CD8-positive, alpha-beta memory T cell (primary cell): ENCODE data around the gene BPIFA1. TPM values are rescaled to one million over a fixed set of nuclear protein-coding genes. Genes with fewer than 3 reads are reported as not detected.

Source experiments
- CTCF ChIA-PET: fragments of 350-600 bp; sonication (Branson Sonifier 250); formaldehyde crosslinking; loops from one replicate; lab custom pipeline; 2021; ENCODE audit warnings: antibody characterized with exemption; lab: Charles Lee
- POLR2A ChIA-PET: fragments of 350-600 bp; sonication (Branson Sonifier 250); formaldehyde crosslinking; loops from one replicate; lab custom pipeline; 2021; ENCODE audit warnings: antibody characterized with exemption; lab: Charles Lee
- DNase-seq, 5 donors: peaks; one replicate each; pipeline versions ENCODE4 v3.0.0 to v3.0.0-alpha.2; 2020 to 2022; ENCODE audit warnings: mixed read lengths in 1 of 5
- H3K27ac ChIP-seq: one replicate; pipeline ENCODE4 v1.7.0; 2013; ENCODE audit warnings: low read depth, mild to moderate bottlenecking, low read length, moderate library complexity
- H3K27me3 ChIP-seq: 2 replicates; pipeline ENCODE4 v1.7.0; 2013; ENCODE audit warnings: low read length, mild to moderate bottlenecking; ENCODE audit not compliant: insufficient read depth, poor library complexity, severe bottlenecking
- H3K36me3 ChIP-seq: 2 replicates; pipeline ENCODE4 v1.7.0; 2013; ENCODE audit warnings: mild to moderate bottlenecking, low read length, moderate library complexity; ENCODE audit not compliant: insufficient read depth
- H3K4me1 ChIP-seq: 2 replicates; pipeline ENCODE4 v1.7.0; 2013; ENCODE audit warnings: mild to moderate bottlenecking, low read length, moderate library complexity; ENCODE audit not compliant: insufficient read depth
- H3K4me3 ChIP-seq: 2 replicates; pipeline ENCODE4 v1.7.0; 2013; ENCODE audit warnings: mild to moderate bottlenecking, low read length
- H3K9me3 ChIP-seq: 2 replicates; pipeline ENCODE4 v1.7.0; 2013; ENCODE audit warnings: mild to moderate bottlenecking, low read length
- H3K27ac Mint-ChIP-seq, 8 donors: one replicate each; pipeline ENCODE4 v1.8.0; 2020 to 2021; ENCODE audit warnings: mixed read lengths in 8 of 8, mild to moderate bottlenecking in 6 of 8, inconsistent platforms in 3 of 8, moderate library complexity in 3 of 8
- H3K27me3 Mint-ChIP-seq, 2 donors: one replicate each; pipeline ENCODE4 v1.8.0; 2020 to 2021; ENCODE audit warnings: mixed read lengths in 2 of 2, mild to moderate bottlenecking in 1 of 2, moderate library complexity in 1 of 2
- H3K36me3 Mint-ChIP-seq, 3 donors: one replicate each; pipeline ENCODE4 v1.8.0; 2020 to 2021; ENCODE audit warnings: mixed read lengths in 3 of 3, inconsistent platforms in 1 of 3, mild to moderate bottlenecking in 1 of 3
- H3K4me1 Mint-ChIP-seq, 3 donors: one replicate each; pipeline ENCODE4 v1.8.0; 2020 to 2021; ENCODE audit warnings: mixed read lengths in 3 of 3, inconsistent platforms in 1 of 3, mild to moderate bottlenecking in 1 of 3
- H3K4me3 Mint-ChIP-seq, 7 donors: one replicate each; pipeline ENCODE4 v1.8.0; 2020 to 2021; ENCODE audit warnings: mixed read lengths in 7 of 7, mild to moderate bottlenecking in 6 of 7, moderate library complexity in 4 of 7, inconsistent platforms in 2 of 7
- H3K9me3 Mint-ChIP-seq, 5 donors: one replicate each; pipeline ENCODE4 v1.8.0; 2020 to 2022; ENCODE audit warnings: mixed read lengths in 5 of 5, mild to moderate bottlenecking in 3 of 5, moderate library complexity in 2 of 5, inconsistent platforms in 1 of 5
- polyA plus RNA-seq: library from polyadenylated mRNA; unstranded; fragments of 300-500 nt; fragmentation: Illumina TruSeq; gene quantifications from one replicate; pipeline ENCODE4 v1.2.3, GENCODE V29; 2021
- total RNA-seq, 2 experiments: library from RNA; stranded (reverse); gene quantifications; one replicate each; pipeline ENCODE4 v1.2.3, GENCODE V29; 2021

Gene BPIFA1
- total and polyA plus RNA-seq, 3 experiments from 2014 or later: not detected

- no peak overlapping the region for H3K27ac ChIP-seq
- H3K9me3 Mint-ChIP-seq: no peaks in the 10 kb centered on the region
- H3K27me3 ChIP-seq: no peaks in the 10 kb centered on the region
- peaks cover 12 to 60% of the 10 kb centered on the region in 2 donors for H3K27me3 Mint-ChIP-seq
- CTCF ChIA-PET: no interaction called here
- no peak overlapping the region for H3K4me3 ChIP-seq
- H3K4me1 Mint-ChIP-seq: no peaks in the 10 kb centered on the region
- no peaks in the 10 kb centered on the region for H3K9me3 ChIP-seq
- no peaks in the 10 kb centered on the region for H3K36me3 ChIP-seq
- no peak overlapping the region for H3K4me3 Mint-ChIP-seq
- POLR2A ChIA-PET: no interaction called here
- H3K27ac Mint-ChIP-seq: no peak overlapping the region
- DNase-seq: no peak
- no peaks in the 10 kb centered on the region for H3K4me1 ChIP-seq
- H3K36me3 Mint-ChIP-seq: no peaks in the 10 kb centered on the region
Observed at GRCh38 chr20:33203444-33203843, 32.4 kb upstream of the BPIFA1 start.

GRCh38 chr20:33209789-33210188, 26.0 kb upstream of the BPIFA1 start:
- H3K4me1 ChIP-seq: no peaks in the 10 kb centered on the region
- CTCF ChIA-PET: no interaction called here
- POLR2A ChIA-PET: no interaction called here

GRCh38 chr20:33210371-33210770, 25.4 kb upstream of the BPIFA1 start:
- H3K36me3 Mint-ChIP-seq: peaks cover 0 to 3% (median 2%) of the 10 kb centered on the region in 3 donors
- H3K27me3 Mint-ChIP-seq: peaks cover 29 to 77% of the 10 kb centered on the region in 2 donors
- DNase-seq: no peak
- ChIA-PET CTCF (no interaction called here), POLR2A (no interaction called here)
- Histone ChIP-seq H3K36me3 (no peaks in the 10 kb centered on the region), H3K4me3 (no peak overlapping the region), H3K27me3 (no peaks in the 10 kb centered on the region), H3K27ac (no peak overlapping the region), H3K9me3 (no peaks in the 10 kb centered on the region), H3K4me1 (no peaks in the 10 kb centered on the region)
- no peak overlapping the region for H3K27ac Mint-ChIP-seq
- peaks cover 0 to 4% (median 0%) of the 10 kb centered on the region in 3 donors for H3K4me1 Mint-ChIP-seq
- no peak overlapping the region for H3K4me3 Mint-ChIP-seq
- no peaks in the 10 kb centered on the region for H3K9me3 Mint-ChIP-seq

More at GRCh38 chr20:33209789-33210188, 26.0 kb upstream of the BPIFA1 start:
- peaks cover 0 to 3% (median 2%) of the 10 kb centered on the region in 3 donors for H3K36me3 Mint-ChIP-seq
- Histone ChIP-seq H3K36me3 (no peaks in the 10 kb centered on the region), H3K27ac (no peak overlapping the region), H3K27me3 (no peaks in the 10 kb centered on the region), H3K4me3 (no peak overlapping the region), H3K9me3 (no peaks in the 10 kb centered on the region)
- DNase-seq: peak in 4 of 5 donors; percentile 2 to 54 (median 4)
- H3K27me3 Mint-ChIP-seq: peaks cover 28 to 72% of the 10 kb centered on the region in 2 donors
- peaks cover 0 to 4% (median 0%) of the 10 kb centered on the region in 3 donors for H3K4me1 Mint-ChIP-seq
- H3K4me3 Mint-ChIP-seq: peak overlapping the region in 1 of 7 donors; percentile 27
- no peak overlapping the region for H3K27ac Mint-ChIP-seq
- no peaks in the 10 kb centered on the region for H3K9me3 Mint-ChIP-seq

- Histone ChIP-seq H3K27me3 (no peaks in the 10 kb centered on the region), H3K9me3 (no peaks in the 10 kb centered on the region), H3K36me3 (no peaks in the 10 kb centered on the region), H3K4me1 (no peaks in the 10 kb centered on the region), H3K27ac (no peak overlapping the region), H3K4me3 (no peak overlapping the region)
- POLR2A ChIA-PET: no interaction called here
- Mint-ChIP-seq H3K36me3 (peaks cover 0 to 3% (median 2%) of the 10 kb centered on the region in 3 donors), H3K27ac (no peak overlapping the region), H3K27me3 (peaks cover 33 to 81% of the 10 kb centered on the region in 2 donors), H3K4me1 (peaks cover 0 to 4% (median 0%) of the 10 kb centered on the region in 3 donors), H3K4me3 (no peak overlapping the region), H3K9me3 (no peaks in the 10 kb centered on the region)
- CTCF ChIA-PET: interaction anchor here (0.9 to 2.1 kb wide), 2 partner anchors 27 to 310 kb away, joined by 3 to 8 read pairs; no protein-coding TSS in a partner anchor
- DNase-seq: peak in 2 of 5 donors; percentile 3 to 11
Observed at GRCh38 chr20:33211817-33212424, 23.9 kb upstream of the BPIFA1 start.

GRCh38 chr20:33217052-33217451, 18.7 kb upstream of the BPIFA1 start, which contains the start of gene BPIFA3:
Gene BPIFA3 (plus strand): TSS chr20:33217352. CDS start chr20:33217537, 185 bp downstream.
- no peaks in the 10 kb centered on the region for H3K36me3 ChIP-seq
- no peak for DNase-seq
- no peaks in the 10 kb centered on the region for H3K4me1 Mint-ChIP-seq
- no peak within 1 kb of the TSS for H3K27ac Mint-ChIP-seq
- H3K9me3 ChIP-seq: no peaks in the 10 kb centered on the region
- H3K4me1 ChIP-seq: no peaks in the 10 kb centered on the region
- H3K27me3 ChIP-seq: no peaks in the 10 kb centered on the region
- no peak within 1 kb of the TSS for H3K4me3 ChIP-seq
- H3K9me3 Mint-ChIP-seq: no peaks in the 10 kb centered on the region
- ChIA-PET POLR2A (no interaction called here), CTCF (no interaction called here)
- no peak within 1 kb of the TSS for H3K4me3 Mint-ChIP-seq
- no peak within 1 kb of the TSS for H3K27ac ChIP-seq
- no peaks in the 10 kb centered on the region for H3K36me3 Mint-ChIP-seq
- H3K27me3 Mint-ChIP-seq: peaks cover 22 to 46% of the 10 kb centered on the region in 2 donors

GRCh38 chr20:33224399-33224798, 11.4 kb upstream of the BPIFA1 start:
- Mint-ChIP-seq H3K9me3 (peaks cover 0 to 2% (median 0%) of the 10 kb centered on the region in 5 donors), H3K4me1 (no peaks in the 10 kb centered on the region), H3K27me3 (peaks cover 13 to 53% of the 10 kb centered on the region in 2 donors), H3K27ac (no peak overlapping the region), H3K4me3 (no peak overlapping the region), H3K36me3 (peaks cover 0 to 4% (median 0%) of the 10 kb centered on the region in 3 donors)
- no peaks in the 10 kb centered on the region for H3K4me1 ChIP-seq
- no peak overlapping the region for H3K4me3 ChIP-seq
- no peaks in the 10 kb centered on the region for H3K36me3 ChIP-seq
- no peak for DNase-seq
- H3K9me3 ChIP-seq: no peaks in the 10 kb centered on the region
- no peak overlapping the region for H3K27ac ChIP-seq
- ChIA-PET CTCF (no interaction called here), POLR2A (no interaction called here)
- H3K27me3 ChIP-seq: no peaks in the 10 kb centered on the region

GRCh38 chr20:33229843-33230242, 6.0 kb upstream of the BPIFA1 start:
- no peak overlapping the region for H3K27ac Mint-ChIP-seq
- H3K36me3 Mint-ChIP-seq: peaks cover 0 to 4% (median 0%) of the 10 kb centered on the region in 3 donors
- Histone ChIP-seq H3K36me3 (no peaks in the 10 kb centered on the region), H3K27me3 (no peaks in the 10 kb centered on the region), H3K4me1 (no peaks in the 10 kb centered on the region), H3K27ac (no peak overlapping the region), H3K4me3 (no peak overlapping the region), H3K9me3 (no peaks in the 10 kb centered on the region)
- CTCF ChIA-PET: no interaction called here
- H3K9me3 Mint-ChIP-seq: no peaks in the 10 kb centered on the region
- peaks cover 13 to 45% of the 10 kb centered on the region in 2 donors for H3K27me3 Mint-ChIP-seq
- no peak for DNase-seq
- peaks cover 0 to 4% (median 0%) of the 10 kb centered on the region in 3 donors for H3K4me1 Mint-ChIP-seq
- H3K4me3 Mint-ChIP-seq: no peak overlapping the region
- POLR2A ChIA-PET: no interaction called here

- Histone ChIP-seq H3K27ac (no peak overlapping the region), H3K4me1 (no peaks in the 10 kb centered on the region), H3K36me3 (no peaks in the 10 kb centered on the region), H3K4me3 (no peak overlapping the region), H3K27me3 (no peaks in the 10 kb centered on the region), H3K9me3 (no peaks in the 10 kb centered on the region)
- CTCF ChIA-PET: no interaction called here
- Mint-ChIP-seq H3K9me3 (no peaks in the 10 kb centered on the region), H3K4me1 (peaks cover 0 to 4% (median 0%) of the 10 kb centered on the region in 3 donors), H3K4me3 (no peak overlapping the region), H3K27ac (no peak overlapping the region), H3K27me3 (peaks cover 17 to 44% of the 10 kb centered on the region in 2 donors), H3K36me3 (no peaks in the 10 kb centered on the region)
- POLR2A ChIA-PET: no interaction called here
- no peak for DNase-seq
Observed at GRCh38 chr20:33231237-33231636, 4.6 kb upstream of the BPIFA1 start.
